Spinal cord (tissue), 10 donors: Measurements from ENCODE around the gene MBD3. TPM values are rescaled to one million over a fixed set of nuclear protein-coding genes. Genes with fewer than 3 reads are reported as not detected.
"Not testable (repeated sequence)": the region's sequence is repeated elsewhere in the genome, so short reads cannot be mapped to it uniquely, and the experiment has no call there.

Experiments used
- DNase-seq, 6 donors: peaks; one replicate each; pipeline versions ENCODE4 v3.0.0 to v3.0.0-alpha.2; 2013 to 2015; ENCODE audit warnings: low spot score in 6 of 6, low read depth in 4 of 6
- H3K27ac ChIP-seq: one replicate; pipeline ENCODE4 v1.5.1; 2013; ENCODE audit warnings: low read depth, low read length, control low read depth
- H3K27me3 ChIP-seq: one replicate; pipeline ENCODE4 v1.6.1; 2013; ENCODE audit warnings: low read length; ENCODE audit not compliant: control insufficient read depth, insufficient read depth
- H3K36me3 ChIP-seq: one replicate; pipeline ENCODE4 v1.6.1; 2013; ENCODE audit warnings: low read length; ENCODE audit not compliant: control insufficient read depth, insufficient read depth
- H3K4me1 ChIP-seq: one replicate; pipeline ENCODE4 v1.6.1; 2013; ENCODE audit warnings: low read length; ENCODE audit not compliant: control insufficient read depth, insufficient read depth
- H3K4me3 ChIP-seq: one replicate; pipeline ENCODE4 v1.5.1; 2013; ENCODE audit warnings: low read depth, low read length, control low read depth
- H3K9me3 ChIP-seq: one replicate; pipeline ENCODE4 v1.6.1; 2013; ENCODE audit warnings: low read length; ENCODE audit not compliant: control insufficient read depth, insufficient read depth
- WGBS: methylation state at CpG from one replicate; pipeline ENCODE4 v1.1.5; 2013; ENCODE audit warnings: missing lambda C conversion rate; ENCODE audit not compliant: insufficient coverage; 5-methylcytosine and 5-hydroxymethylcytosine counted together
- polyA plus RNA-seq, 2 donors: library from polyadenylated mRNA; unstranded; fragments of 120-200 nt; gene quantifications; one replicate each; pipeline ENCODE4 v1.2.1, GENCODE V29; 2013; ENCODE audit not compliant: insufficient read length in 2 of 2
- total RNA-seq, 2 donors: library from RNA; depleted of rRNA in 1 of 2; stranded (reverse); fragments of 120-200 nt in 1 of 2; fragments of >200 nt in 1 of 2; gene quantifications; one replicate each; pipeline versions ENCODE4 v1.2.3 to v1.2.4, GENCODE V29; 2013 to 2014
- donor health status: healthy.

Gene MBD3
- total and polyA plus RNA-seq, 4 donors, result 36.6 to 113 (median 89.0) TPM

GRCh38 chr19:1531587-1531986, 61.1 kb downstream of the MBD3 start:
- Histone ChIP-seq H3K36me3 (peaks cover 48% of the 10 kb centered on the region), H3K27me3 (no peaks in the 10 kb centered on the region), H3K9me3 (no peaks in the 10 kb centered on the region), H3K4me3 (no peak overlapping the region), H3K27ac (no peak overlapping the region), H3K4me1 (no peaks in the 10 kb centered on the region)
- 82% methylated on average over 11 of the region's 11 CpGs for WGBS
- no peak for DNase-seq

- not testable (repeated sequence) for H3K27ac ChIP-seq, DNase-seq, H3K4me3 ChIP-seq, H3K9me3 ChIP-seq, H3K27me3 ChIP-seq, H3K4me1 ChIP-seq
- WGBS, result 97% methylated on average over 8 of the region's 11 CpGs
- H3K36me3 ChIP-seq, result peaks cover 55% of the 10 kb centered on the region
Observed at GRCh38 chr19:1530856-1531255, 61.8 kb downstream of the MBD3 start.

- Histone ChIP-seq H3K4me1 (peaks cover 7% of the 10 kb centered on the region), H3K27ac (no peak overlapping the region), H3K9me3 (no peaks in the 10 kb centered on the region), H3K4me3 (no peak overlapping the region), H3K27me3 (peaks cover 10% of the 10 kb centered on the region), H3K36me3 (peaks cover 54% of the 10 kb centered on the region)
- DNase-seq, result no peak
- 82% methylated on average over 13 of the region's 16 CpGs for WGBS
Observed at GRCh38 chr19:1529430-1529816, 63.2 kb downstream of the MBD3 start.

- Histone ChIP-seq H3K4me3 (no peak overlapping the region), H3K27me3 (peaks cover 11% of the 10 kb centered on the region), H3K4me1 (peaks cover 10% of the 10 kb centered on the region), H3K27ac (no peak overlapping the region), H3K36me3 (peaks cover 53% of the 10 kb centered on the region), H3K9me3 (no peaks in the 10 kb centered on the region)
- DNase-seq, result no peak
- 84% methylated on average over 19 of the region's 23 CpGs for WGBS
Observed at GRCh38 chr19:1528596-1529429, 63.9 kb downstream of the MBD3 start.

- Histone ChIP-seq H3K4me3 (no peak overlapping the region), H3K9me3 (no peaks in the 10 kb centered on the region), H3K27me3 (peaks cover 18% of the 10 kb centered on the region), H3K27ac (no peak overlapping the region), H3K4me1 (peaks cover 15% of the 10 kb centered on the region), H3K36me3 (peaks cover 46% of the 10 kb centered on the region)
- DNase-seq, result no peak
- WGBS, result 82% methylated on average over 27 of the region's 27 CpGs
Observed at GRCh38 chr19:1527650-1528309, 64.9 kb downstream of the MBD3 start.

- Histone ChIP-seq H3K27me3 (peaks cover 20% of the 10 kb centered on the region), H3K9me3 (no peaks in the 10 kb centered on the region), H3K4me3 (no peak overlapping the region), H3K4me1 (peaks cover 20% of the 10 kb centered on the region), H3K36me3 (peaks cover 46% of the 10 kb centered on the region), H3K27ac (no peak overlapping the region)
- no peak for DNase-seq
- 78% methylated on average over 18 of the region's 18 CpGs for WGBS
Observed at GRCh38 chr19:1526979-1527649, 65.6 kb downstream of the MBD3 start.

GRCh38 chr19:1526066-1526778, 66.4 kb downstream of the MBD3 start:
- no peak for DNase-seq
- Histone ChIP-seq H3K4me3 (no peak overlapping the region), H3K27me3 (peaks cover 20% of the 10 kb centered on the region), H3K36me3 (peaks cover 43% of the 10 kb centered on the region), H3K4me1 (peaks cover 29% of the 10 kb centered on the region), H3K9me3 (no peaks in the 10 kb centered on the region), H3K27ac (no peak overlapping the region)
- 80% methylated on average over 32 of the region's 33 CpGs for WGBS

- DNase-seq, result no peak
- Histone ChIP-seq H3K4me3 (no peak overlapping the region), H3K36me3 (peaks cover 42% of the 10 kb centered on the region), H3K27ac (no peak overlapping the region), H3K27me3 (peaks cover 20% of the 10 kb centered on the region), H3K4me1 (peaks cover 29% of the 10 kb centered on the region), H3K9me3 (no peaks in the 10 kb centered on the region)
- WGBS, result 66% methylated on average over 31 of the region's 31 CpGs
Observed at GRCh38 chr19:1525343-1525742, 67.3 kb downstream of the MBD3 start.

- Histone ChIP-seq H3K9me3 (no peaks in the 10 kb centered on the region), H3K27me3 (peaks cover 20% of the 10 kb centered on the region), H3K4me3 (no peak overlapping the region), H3K36me3 (peaks cover 38% of the 10 kb centered on the region), H3K27ac (no peak overlapping the region), H3K4me1 (peaks cover 29% of the 10 kb centered on the region)
- no peak for DNase-seq
- 71% methylated on average over 16 of the region's 17 CpGs for WGBS
Observed at GRCh38 chr19:1524972-1525325, 67.7 kb downstream of the MBD3 start.
